Astrocyte (in vitro differentiated cells and primary cell): Measurements from ENCODE around the gene SYF2. TPM values are rescaled to one million over a fixed set of nuclear protein-coding genes. Genes with fewer than 3 reads are reported as not detected.

Experiments
- DNase-seq: peaks from one replicate; pipeline ENCODE4 v3.0.0-alpha.2; 2010; ENCODE audit warnings: low read depth
- FAIRE-seq: peaks from 2 replicates; lab custom pipeline; 2011; peaks lifted over from hg19 to GRCh38; lab: Jason Lieb, UNC
- H2AFZ ChIP-seq: 2 replicates; pipeline ENCODE4 v1.6.0; 2012; ENCODE audit warnings: low read depth, low read length, inconsistent platforms
- H3K27ac ChIP-seq: 2 replicates; pipeline ENCODE4 v1.5.1; 2011; ENCODE audit warnings: low read depth, low read length, inconsistent platforms
- H3K27me3 ChIP-seq: 2 replicates; pipeline ENCODE4 v1.6.0; 2011; ENCODE audit warnings: low read length, inconsistent platforms; ENCODE audit not compliant: insufficient read depth
- H3K36me3 ChIP-seq: 2 replicates; pipeline ENCODE4 v1.5.1; 2011; ENCODE audit warnings: low read length, inconsistent platforms; ENCODE audit not compliant: insufficient read depth
- H3K4me1 ChIP-seq: 2 replicates; pipeline ENCODE4 v1.5.1; 2011; ENCODE audit warnings: low read length, inconsistent platforms; ENCODE audit not compliant: insufficient read depth
- H3K4me2 ChIP-seq: 2 replicates; pipeline ENCODE4 v1.6.0; 2012; ENCODE audit warnings: low read length, inconsistent platforms
- H3K4me3 ChIP-seq: 2 replicates; pipeline ENCODE4 v1.5.1; 2011; ENCODE audit warnings: low read depth, mild to moderate bottlenecking, low read length, inconsistent platforms; ENCODE audit not compliant: insufficient read depth
- H3K79me2 ChIP-seq: 2 replicates; pipeline ENCODE4 v1.6.0; 2012; ENCODE audit warnings: mild to moderate bottlenecking, low read length, inconsistent platforms; ENCODE audit not compliant: insufficient read depth
- H3K9ac ChIP-seq: 2 replicates; pipeline ENCODE4 v1.6.0; 2012; ENCODE audit warnings: mild to moderate bottlenecking, low read length, inconsistent platforms
- H3K9me3 ChIP-seq: 2 replicates; pipeline ENCODE4 v1.5.1; 2012; ENCODE audit warnings: low read depth, mild to moderate bottlenecking, low read length, inconsistent platforms; ENCODE audit not compliant: insufficient read depth
- H4K20me1 ChIP-seq: 2 replicates; pipeline ENCODE4 v1.6.0; 2012; ENCODE audit warnings: low read length, inconsistent platforms; ENCODE audit not compliant: insufficient read depth
- H3K27ac Mint-ChIP-seq: one replicate; pipeline ENCODE4 v1.8.0; 2021; ENCODE audit warnings: mild to moderate bottlenecking, mixed read lengths; ENCODE audit not compliant: unreplicated experiment
- H3K27me3 Mint-ChIP-seq: one replicate; pipeline ENCODE4 v1.8.0; 2021; ENCODE audit warnings: low read depth, mixed read lengths; ENCODE audit not compliant: unreplicated experiment
- H3K36me3 Mint-ChIP-seq: one replicate; pipeline ENCODE4 v1.8.0; 2021; ENCODE audit warnings: low read depth, mixed read lengths; ENCODE audit not compliant: unreplicated experiment
- H3K4me1 Mint-ChIP-seq: one replicate; pipeline ENCODE4 v1.8.0; 2021; ENCODE audit warnings: low read depth, mixed read lengths; ENCODE audit not compliant: unreplicated experiment
- H3K4me3 Mint-ChIP-seq: one replicate; pipeline ENCODE4 v1.8.0; 2021; ENCODE audit warnings: mild to moderate bottlenecking, moderate library complexity, mixed read lengths; ENCODE audit not compliant: unreplicated experiment
- H3K9me3 Mint-ChIP-seq: one replicate; pipeline ENCODE4 v1.8.0; 2021; ENCODE audit warnings: mild to moderate bottlenecking, mixed read lengths; ENCODE audit not compliant: unreplicated experiment
- CTCF ChIP-seq: IDR thresholded peaks from 2 replicates; pipeline ENCODE4 v1.5.1; 2011; ENCODE audit warnings: low read depth, mild to moderate bottlenecking, inconsistent platforms, low read length, moderate library complexity; ENCODE audit not compliant: insufficient read depth
- EZH2 ChIP-seq: IDR thresholded peaks from 2 replicates; pipeline ENCODE4 v1.6.1; 2012; ENCODE audit warnings: mild to moderate bottlenecking, low read length, inconsistent platforms; ENCODE audit not compliant: insufficient read depth
- total RNA-seq: library from RNA; stranded (reverse); gene quantifications from 2 replicates; pipeline ENCODE4 v1.2.1, GENCODE V29; 2021

SYF2 gene
- total RNA-seq, 1 donor from 2014 or later = 29.1 TPM

GRCh38 chr1:25232866-25233784, 823 bp upstream of the SYF2 start:
- TF ChIP-seq CTCF (no peak), EZH2 (no peak)
- no peak for FAIRE-seq

GRCh38 chr1:25223471-25223870, 8.8 kb downstream of the SYF2 start:
- H3K36me3 Mint-ChIP-seq = peaks cover 22% of the 10 kb centered on the region
- H3K36me3 ChIP-seq = peaks cover 41% of the 10 kb centered on the region
- no peak for TF ChIP-seq CTCF
- TF ChIP-seq EZH2 = no peak

More at GRCh38 chr1:25232866-25233784, 823 bp upstream of the SYF2 start:
- Histone ChIP-seq H3K36me3 (peaks cover 17% of the 10 kb centered on the region), H3K4me1 (peaks cover 28% of the 10 kb centered on the region), H4K20me1 (no peaks in the 10 kb centered on the region), H3K4me2 (peak overlapping the region; percentile 90), H3K27ac (peak overlapping the region; percentile 86), H2AFZ (peak overlapping the region; percentile 80), H3K4me3 (peak overlapping the region; percentile 89), H3K9ac (peak overlapping the region; percentile 95), H3K79me2 (peaks cover 46% of the 10 kb centered on the region), H3K9me3 (no peaks in the 10 kb centered on the region), H3K27me3 (no peaks in the 10 kb centered on the region)
- H3K4me3 Mint-ChIP-seq = no peak overlapping the region
- H3K36me3 Mint-ChIP-seq = peaks cover 4% of the 10 kb centered on the region
- H3K4me1 Mint-ChIP-seq = peaks cover 25% of the 10 kb centered on the region
- H3K9me3 Mint-ChIP-seq = no peaks in the 10 kb centered on the region
- peak; percentile 71 for DNase-seq
- H3K27me3 Mint-ChIP-seq = no peaks in the 10 kb centered on the region
- no peak overlapping the region for H3K27ac Mint-ChIP-seq

GRCh38 chr1:25222606-25223005, 9.7 kb downstream of the SYF2 start:
- peaks cover 4% of the 10 kb centered on the region for H3K4me1 Mint-ChIP-seq
- no peaks in the 10 kb centered on the region for H3K79me2 ChIP-seq
- no peak overlapping the region for H3K4me3 Mint-ChIP-seq
- H2AFZ ChIP-seq = no peak overlapping the region
- peaks cover 36% of the 10 kb centered on the region for H3K36me3 ChIP-seq
- no peak overlapping the region for H3K9ac ChIP-seq
- no peaks in the 10 kb centered on the region for H3K9me3 ChIP-seq
- H3K4me2 ChIP-seq = no peak overlapping the region
- DNase-seq = no peak
- H3K27ac Mint-ChIP-seq = no peak overlapping the region
- H3K4me1 ChIP-seq = no peaks in the 10 kb centered on the region
- H3K9me3 Mint-ChIP-seq = no peaks in the 10 kb centered on the region
- no peak for TF ChIP-seq CTCF
- TF ChIP-seq EZH2 = no peak
- peaks cover 6% of the 10 kb centered on the region for H4K20me1 ChIP-seq
- H3K27me3 Mint-ChIP-seq = no peaks in the 10 kb centered on the region
- H3K4me3 ChIP-seq = no peak overlapping the region
- FAIRE-seq = no peak
- H3K27ac ChIP-seq = no peak overlapping the region
- peaks cover 22% of the 10 kb centered on the region for H3K36me3 Mint-ChIP-seq
- H3K27me3 ChIP-seq = no peaks in the 10 kb centered on the region

More at GRCh38 chr1:25223471-25223870, 8.8 kb downstream of the SYF2 start:
- Histone ChIP-seq H3K27me3 (no peaks in the 10 kb centered on the region), H3K9me3 (no peaks in the 10 kb centered on the region), H3K9ac (no peak overlapping the region), H3K27ac (no peak overlapping the region), H3K4me2 (no peak overlapping the region), H4K20me1 (peaks cover 6% of the 10 kb centered on the region), H2AFZ (no peak overlapping the region), H3K79me2 (no peaks in the 10 kb centered on the region), H3K4me3 (no peak overlapping the region), H3K4me1 (peaks cover 6% of the 10 kb centered on the region)
- H3K27ac Mint-ChIP-seq = no peak overlapping the region
- no peak overlapping the region for H3K4me3 Mint-ChIP-seq
- peaks cover 4% of the 10 kb centered on the region for H3K4me1 Mint-ChIP-seq
- H3K27me3 Mint-ChIP-seq = no peaks in the 10 kb centered on the region
- FAIRE-seq (peak; percentile 58), DNase-seq (no peak)
- H3K9me3 Mint-ChIP-seq = no peaks in the 10 kb centered on the region
